ENCODE measurements around the gene EYA3.

Gene EYA3

DNA sequence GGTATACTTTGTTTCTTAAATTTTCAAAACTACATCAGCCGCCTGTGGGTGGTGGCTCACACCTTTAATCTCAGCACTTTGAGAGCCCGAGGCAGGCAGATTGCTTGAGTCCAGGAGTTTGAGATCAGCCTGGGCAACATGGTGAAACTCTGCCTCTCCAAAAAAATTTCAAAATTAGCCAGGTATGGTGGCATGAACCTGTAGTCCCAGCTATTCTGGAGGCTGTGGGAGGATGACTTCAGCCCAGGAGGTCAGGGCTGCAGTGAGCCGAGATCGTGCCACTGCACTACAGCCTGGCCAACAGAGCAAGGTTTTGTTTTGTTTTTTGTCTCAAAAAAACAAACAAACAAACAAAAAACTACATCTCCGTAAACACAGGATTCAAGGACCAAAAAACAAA is 3.3 kb downstream of the EYA3 start:
- H3K9me2 ChIP-seq (replicated peaks; ENCODE audit: insufficient read depth, low read length): no peaks in the 10 kb centered on the region
- H3K27ac ChIP-seq (ENCODE audit: low read length): no peak overlapping the region
- no peak overlapping the region for H3K9ac ChIP-seq (ENCODE audit: low read length)
- no peaks in the 10 kb centered on the region for H3K9me3 ChIP-seq (replicated peaks; ENCODE audit: insufficient read depth, low read length)
- peaks cover 80% of the 10 kb centered on the region for H3K79me2 ChIP-seq (ENCODE audit: low read length)
- H3K4me1 ChIP-seq (ENCODE audit: low read length): peaks cover 20% of the 10 kb centered on the region
- H2AFZ ChIP-seq (ENCODE audit: low read length): no peak overlapping the region
- no peaks in the 10 kb centered on the region for H3K27me3 ChIP-seq (replicated peaks; ENCODE audit: insufficient read depth, low read length)
- no peak overlapping the region for H3K4me2 ChIP-seq (ENCODE audit: low read depth, low read length)
- peaks cover 15% of the 10 kb centered on the region; the same call in 1 of the 2 replicates for H3F3A ChIP-seq (ENCODE audit: insufficient read depth, low read length)
- TF ChIP-seq, protein P1, sequence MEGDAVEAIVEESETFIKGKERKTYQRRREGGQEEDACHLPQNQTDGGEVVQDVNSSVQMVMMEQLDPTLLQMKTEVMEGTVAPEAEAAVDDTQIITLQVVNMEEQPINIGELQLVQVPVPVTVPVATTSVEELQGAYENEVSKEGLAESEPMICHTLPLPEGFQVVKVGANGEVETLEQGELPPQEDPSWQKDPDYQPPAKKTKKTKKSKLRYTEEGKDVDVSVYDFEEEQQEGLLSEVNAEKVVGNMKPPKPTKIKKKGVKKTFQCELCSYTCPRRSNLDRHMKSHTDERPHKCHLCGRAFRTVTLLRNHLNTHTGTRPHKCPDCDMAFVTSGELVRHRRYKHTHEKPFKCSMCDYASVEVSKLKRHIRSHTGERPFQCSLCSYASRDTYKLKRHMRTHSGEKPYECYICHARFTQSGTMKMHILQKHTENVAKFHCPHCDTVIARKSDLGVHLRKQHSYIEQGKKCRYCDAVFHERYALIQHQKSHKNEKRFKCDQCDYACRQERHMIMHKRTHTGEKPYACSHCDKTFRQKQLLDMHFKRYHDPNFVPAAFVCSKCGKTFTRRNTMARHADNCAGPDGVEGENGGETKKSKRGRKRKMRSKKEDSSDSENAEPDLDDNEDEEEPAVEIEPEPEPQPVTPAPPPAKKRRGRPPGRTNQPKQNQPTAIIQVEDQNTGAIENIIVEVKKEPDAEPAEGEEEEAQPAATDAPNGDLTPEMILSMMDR (IDR thresholded peaks at IDR 0.05; ENCODE audit: low read length): no peak
- no peak for TF ChIP-seq EZH2phosphoT487 (IDR thresholded peaks at IDR 0.05; ENCODE audit: low read length)
- TF ChIP-seq EZH2 (optimal IDR thresholded peaks at IDR 0.05; ENCODE audit: low read depth, low read length): no peak
- H4K20me1 ChIP-seq (ENCODE audit: insufficient read depth, low read length): peaks cover 8% of the 10 kb centered on the region; the same call in 1 of the 2 replicates
- H3K36me3 ChIP-seq (replicated peaks; ENCODE audit: insufficient read depth, low read length): no peaks in the 10 kb centered on the region
- no peak for DNase-seq
- no peak overlapping the region for H3K4me3 ChIP-seq (ENCODE audit: low read length)

DNA sequence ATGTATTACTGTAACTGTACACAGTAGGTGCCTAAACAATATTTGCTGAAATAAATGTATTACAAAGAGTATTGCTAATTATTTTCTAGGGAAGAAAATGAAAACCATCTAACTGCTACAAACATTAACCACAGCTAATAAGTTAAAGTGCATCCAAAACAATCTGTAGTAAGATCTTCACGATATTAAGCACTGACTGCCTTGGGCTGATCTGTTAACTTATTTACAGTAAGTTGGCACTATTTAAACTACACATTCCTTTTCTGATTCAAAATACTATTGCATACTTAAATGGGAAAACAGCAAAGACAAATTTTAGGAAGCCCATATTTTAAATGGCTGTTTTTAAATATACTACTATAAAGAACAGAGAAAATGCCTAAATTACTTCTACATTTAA is 4.5 kb downstream of the EYA3 start:
- Histone ChIP-seq H3K9me3 (replicated peaks; ENCODE audit: insufficient read depth, low read length) (no peaks in the 10 kb centered on the region), H3K79me2 (ENCODE audit: low read length) (peaks cover 93% of the 10 kb centered on the region), H3K27me3 (replicated peaks; ENCODE audit: insufficient read depth, low read length) (no peaks in the 10 kb centered on the region), H3K9me2 (replicated peaks; ENCODE audit: insufficient read depth, low read length) (no peaks in the 10 kb centered on the region), H3K4me2 (ENCODE audit: low read depth, low read length) (no peak overlapping the region), H3K36me3 (replicated peaks; ENCODE audit: insufficient read depth, low read length) (no peaks in the 10 kb centered on the region), H3K27ac (ENCODE audit: low read length) (no peak overlapping the region), H3K4me1 (ENCODE audit: low read length) (peaks cover 20% of the 10 kb centered on the region), H4K20me1 (ENCODE audit: insufficient read depth, low read length) (peaks cover 8% of the 10 kb centered on the region; the same call in 1 of the 2 replicates), H3K9ac (ENCODE audit: low read length) (no peak overlapping the region), H3K4me3 (ENCODE audit: low read length) (no peak overlapping the region), H3F3A (ENCODE audit: insufficient read depth, low read length) (peaks cover 10% of the 10 kb centered on the region; the same call in 1 of the 2 replicates), H2AFZ (ENCODE audit: low read length) (no peak overlapping the region)
- no peak for TF ChIP-seq EZH2 (optimal IDR thresholded peaks at IDR 0.05; ENCODE audit: low read depth, low read length)
- TF ChIP-seq, protein P1 (IDR thresholded peaks at IDR 0.05; ENCODE audit: low read length): no peak
- TF ChIP-seq EZH2phosphoT487 (IDR thresholded peaks at IDR 0.05; ENCODE audit: low read length): no peak
- DNase-seq: no peak

GRCh38 chr1:28078680-28079626 is 9.5 kb downstream of the EYA3 start:
- H3K79me2 ChIP-seq (ENCODE audit: low read length): peaks cover 95% of the 10 kb centered on the region
- no peaks in the 10 kb centered on the region for H3K27me3 ChIP-seq (replicated peaks; ENCODE audit: insufficient read depth, low read length)
- H4K20me1 ChIP-seq (ENCODE audit: insufficient read depth, low read length): no peaks in the 10 kb centered on the region; the same call in 1 of the 2 replicates
- no peak overlapping the region for H3K4me2 ChIP-seq (ENCODE audit: low read depth, low read length)
- no peak for DNase-seq
- TF ChIP-seq, protein P1 (IDR thresholded peaks at IDR 0.05; ENCODE audit: low read length): no peak
- TF ChIP-seq EZH2phosphoT487 (IDR thresholded peaks at IDR 0.05; ENCODE audit: low read length) (no peak), EZH2 (optimal IDR thresholded peaks at IDR 0.05; ENCODE audit: low read depth, low read length) (no peak)
- H3F3A ChIP-seq (ENCODE audit: insufficient read depth, low read length): no peaks in the 10 kb centered on the region
- no peaks in the 10 kb centered on the region for H3K9me3 ChIP-seq (replicated peaks; ENCODE audit: insufficient read depth, low read length)
- H2AFZ ChIP-seq (ENCODE audit: low read length): no peak overlapping the region
- no peaks in the 10 kb centered on the region for H3K36me3 ChIP-seq (replicated peaks; ENCODE audit: insufficient read depth, low read length)
- H3K4me3 ChIP-seq (ENCODE audit: low read length): no peak overlapping the region
- no peaks in the 10 kb centered on the region for H3K9me2 ChIP-seq (replicated peaks; ENCODE audit: insufficient read depth, low read length)
- H3K27ac ChIP-seq (ENCODE audit: low read length): no peak overlapping the region
- H3K9ac ChIP-seq (ENCODE audit: low read length): no peak overlapping the region
- peaks cover 2% of the 10 kb centered on the region; the same call in 1 of the 2 replicates for H3K4me1 ChIP-seq (ENCODE audit: low read length)

Measured in MM.1S (cell line).